Measurements from ENCODE around the gene ADCY9. TPM values are rescaled to one million over a fixed set of nuclear protein-coding genes. Genes with fewer than 3 reads are reported as not detected.
"Not testable (repeated sequence)": the region's sequence is repeated elsewhere in the genome, so short reads cannot be mapped to it uniquely, and the experiment has no call there.

Gene ADCY9
- total and polyA plus RNA-seq, 2 donors from 2014 or later: 6.8 to 23.7 TPM

- Histone ChIP-seq H3K27me3 (ENCODE audit: control insufficient read depth, insufficient read depth, low read length) (no peaks in the 10 kb centered on the region), H3K9me3 (ENCODE audit: control insufficient read depth in 2 of 3, insufficient read depth in 1 of 3, low read length in 3 of 3) (no peaks in the 10 kb centered on the region), H3K36me3 (ENCODE audit: control insufficient read depth in 2 of 3, insufficient read depth in 3 of 3, low read length in 3 of 3) (no peaks in the 10 kb centered on the region), H3K27ac (ENCODE audit: low read depth in 2 of 2, low read length in 2 of 2) (no peak overlapping the region), H3K9ac (ENCODE audit: low read length in 3 of 3) (no peak overlapping the region), H3K4me3 (ENCODE audit: low read length in 3 of 3) (no peak overlapping the region), H3K4me1 (ENCODE audit: control insufficient read depth in 2 of 3, insufficient read depth in 2 of 3, low read depth in 1 of 3, low read length in 3 of 3) (peaks cover 0 to 8% (median 0%) of the 10 kb centered on the region in 3 donors)
- no peak for TF ChIP-seq CTCF (IDR thresholded peaks at IDR 0.05; ENCODE audit: borderline replicate concordance, extremely low read depth, insufficient read depth)
- no peak for DNase-seq
- intact Hi-C loops (cut with DNase I): no loop called here
- no peak for FAIRE-seq
These were observed 180.3 kb downstream of the ADCY9 start for GRCh38 chr16:3935921-3936320.

GRCh38 chr16:3934491-3935181 lies 181.6 kb downstream of the ADCY9 start:
- no peak overlapping the region for H3K27ac ChIP-seq (ENCODE audit: low read depth in 2 of 2, low read length in 2 of 2)
- H3K9ac ChIP-seq (ENCODE audit: low read length in 3 of 3): no peak overlapping the region
- no peaks in the 10 kb centered on the region for H3K27me3 ChIP-seq (ENCODE audit: control insufficient read depth, insufficient read depth, low read length)
- H3K36me3 ChIP-seq (ENCODE audit: control insufficient read depth in 2 of 3, insufficient read depth in 3 of 3, low read length in 3 of 3): no peaks in the 10 kb centered on the region
- no peak overlapping the region for H3K4me3 ChIP-seq (ENCODE audit: low read length in 3 of 3)
- no peak for DNase-seq
- peaks cover 0 to 8% (median 0%) of the 10 kb centered on the region in 3 donors for H3K4me1 ChIP-seq (ENCODE audit: control insufficient read depth in 2 of 3, insufficient read depth in 2 of 3, low read depth in 1 of 3, low read length in 3 of 3)
- no peak for FAIRE-seq
- TF ChIP-seq CTCF (IDR thresholded peaks at IDR 0.05; ENCODE audit: borderline replicate concordance, extremely low read depth, insufficient read depth): no peak
- intact Hi-C loops (cut with DNase I): no loop called here
- H3K9me3 ChIP-seq (ENCODE audit: control insufficient read depth in 2 of 3, insufficient read depth in 1 of 3, low read length in 3 of 3): no peaks in the 10 kb centered on the region

GRCh38 chr16:3927147-3927546 lies 189.1 kb downstream of the ADCY9 start:
- H3K36me3 ChIP-seq (ENCODE audit: control insufficient read depth in 2 of 3, insufficient read depth in 3 of 3, low read length in 3 of 3); FAIRE-seq; H3K27me3 ChIP-seq (ENCODE audit: control insufficient read depth, insufficient read depth, low read length); H3K4me3 ChIP-seq (ENCODE audit: low read length in 3 of 3); DNase-seq; H3K4me1 ChIP-seq (ENCODE audit: control insufficient read depth in 2 of 3, insufficient read depth in 2 of 3, low read depth in 1 of 3, low read length in 3 of 3); H3K9ac ChIP-seq (ENCODE audit: low read length in 3 of 3); H3K27ac ChIP-seq (ENCODE audit: low read depth in 2 of 2, low read length in 2 of 2); intact Hi-C loops (cut with DNase I); H3K9me3 ChIP-seq (ENCODE audit: control insufficient read depth in 2 of 3, insufficient read depth in 1 of 3, low read length in 3 of 3): not testable (repeated sequence)

GRCh38 chr16:3924763-3925162 lies 191.5 kb downstream of the ADCY9 start:
- H3K36me3 ChIP-seq (ENCODE audit: control insufficient read depth in 2 of 3, insufficient read depth in 3 of 3, low read length in 3 of 3): no peaks in the 10 kb centered on the region
- no peaks in the 10 kb centered on the region for H3K4me1 ChIP-seq (ENCODE audit: control insufficient read depth in 2 of 3, insufficient read depth in 2 of 3, low read depth in 1 of 3, low read length in 3 of 3)
- no peak overlapping the region for H3K4me3 ChIP-seq (ENCODE audit: low read length in 3 of 3)
- FAIRE-seq: no peak
- H3K9ac ChIP-seq (ENCODE audit: low read length in 3 of 3): no peak overlapping the region
- no peak for TF ChIP-seq CTCF (IDR thresholded peaks at IDR 0.05; ENCODE audit: borderline replicate concordance, extremely low read depth, insufficient read depth)
- H3K27me3 ChIP-seq (ENCODE audit: control insufficient read depth, insufficient read depth, low read length): no peaks in the 10 kb centered on the region
- no peak for DNase-seq
- H3K9me3 ChIP-seq (ENCODE audit: control insufficient read depth in 2 of 3, insufficient read depth in 1 of 3, low read length in 3 of 3): no peaks in the 10 kb centered on the region
- no peak overlapping the region for H3K27ac ChIP-seq (ENCODE audit: low read depth in 2 of 2, low read length in 2 of 2)
- intact Hi-C loops (cut with DNase I): no loop called here

All from kidney (tissue), 14 donors.